Measurements from ENCODE around the gene ACSM4. TPM values are rescaled to one million over a fixed set of nuclear protein-coding genes. Genes with fewer than 3 reads are reported as not detected.

ACSM4 gene
- total and polyA plus RNA-seq, 2 of the 13 experiments (the other 11 are each of a cell fraction or from before 2014, with no cell fraction given) = not detected

DNA sequence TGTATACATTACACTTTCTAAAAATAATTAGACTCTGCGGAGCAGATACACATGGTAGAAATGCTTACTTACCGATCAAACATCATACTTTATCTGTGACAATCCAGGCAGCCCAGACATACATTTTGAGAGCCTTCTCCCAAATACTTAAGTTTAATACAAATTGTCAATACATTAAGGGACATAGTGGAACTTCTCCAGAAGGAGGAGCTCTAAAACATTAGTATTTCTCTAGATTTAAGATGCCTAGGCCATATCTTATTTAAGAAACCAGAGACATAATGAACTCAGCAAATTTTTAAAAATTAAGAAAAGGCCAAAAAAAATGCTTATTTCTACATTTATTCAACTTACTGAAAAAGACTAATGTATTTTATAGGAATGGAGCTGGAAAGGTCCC is 16.1 kb downstream of the ACSM4 start (continued):
- TF ChIP-seq, protein P1, sequence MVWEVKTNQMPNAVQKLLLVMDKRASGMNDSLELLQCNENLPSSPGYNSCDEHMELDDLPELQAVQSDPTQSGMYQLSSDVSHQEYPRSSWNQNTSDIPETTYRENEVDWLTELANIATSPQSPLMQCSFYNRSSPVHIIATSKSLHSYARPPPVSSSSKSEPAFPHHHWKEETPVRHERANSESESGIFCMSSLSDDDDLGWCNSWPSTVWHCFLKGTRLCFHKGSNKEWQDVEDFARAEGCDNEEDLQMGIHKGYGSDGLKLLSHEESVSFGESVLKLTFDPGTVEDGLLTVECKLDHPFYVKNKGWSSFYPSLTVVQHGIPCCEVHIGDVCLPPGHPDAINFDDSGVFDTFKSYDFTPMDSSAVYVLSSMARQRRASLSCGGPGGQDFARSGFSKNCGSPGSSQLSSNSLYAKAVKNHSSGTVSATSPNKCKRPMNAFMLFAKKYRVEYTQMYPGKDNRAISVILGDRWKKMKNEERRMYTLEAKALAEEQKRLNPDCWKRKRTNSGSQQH (CRISPR knock-in tag; IDR thresholded peaks at IDR 0.05; ENCODE audit: low read depth) = no peak
- no peak for TF ChIP-seq ZNF10 (CRISPR knock-in tag; IDR thresholded peaks at IDR 0.05; ENCODE audit: borderline replicate concordance, low read depth)
- no peak for TF ChIP-seq TSC22D2 (CRISPR knock-in tag; IDR thresholded peaks at IDR 0.05; ENCODE audit: borderline replicate concordance)
- TF ChIP-seq ZNF75D (CRISPR knock-in tag; IDR thresholded peaks at IDR 0.05; ENCODE audit: borderline replicate concordance) = no peak
- TF ChIP-seq NCOA5 (CRISPR knock-in tag; IDR thresholded peaks at IDR 0.05) = no peak

DNA sequence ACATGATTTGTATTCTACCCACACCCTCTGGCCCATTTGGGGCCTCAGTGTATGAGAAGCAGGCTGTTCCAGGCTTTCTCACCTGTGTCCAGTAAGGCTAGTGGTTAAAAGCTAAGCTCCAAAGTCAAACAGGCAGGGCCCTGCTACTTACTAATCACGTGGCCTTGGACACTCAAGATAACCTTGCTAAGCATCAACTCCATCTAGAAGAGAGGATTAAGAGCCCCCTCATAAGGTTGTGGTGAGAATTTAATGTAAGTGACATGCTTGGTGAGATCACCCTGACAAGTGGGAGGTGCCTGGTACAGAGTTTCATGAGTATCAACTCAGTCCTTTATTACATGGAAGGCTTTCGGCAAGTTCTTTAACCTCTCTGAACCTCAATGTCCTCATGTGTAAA is 17.8 kb downstream of the ACSM4 start:
- intact Hi-C loops (cut with micrococcal nuclease; ENCODE audit: unreplicated experiment) = no loop called here
- Histone ChIP-seq H3K27ac (ENCODE audit: extremely low read length, insufficient read depth, low read length) (no peak overlapping the region), H3K4me2 (ENCODE audit: low read depth, low read length) (no peak overlapping the region), H3K9ac (ENCODE audit: insufficient read depth, low read depth, low read length) (no peak overlapping the region), H4K20me1 (ENCODE audit: insufficient read depth, low read length) (no peaks in the 10 kb centered on the region), H3K9me3 (ENCODE audit: low read length) (no peaks in the 10 kb centered on the region), H3K27me3 (ENCODE audit: control insufficient read depth in 1 of 2, insufficient read depth in 2 of 2, low read length in 2 of 2) (no peaks in the 10 kb centered on the region; a peak in 1 of 5 replicates), H3K36me3 (replicated peaks in 1 of 2; ENCODE audit: control insufficient read depth in 1 of 2, insufficient read depth in 2 of 2, low read length in 2 of 2) (no peaks in the 10 kb centered on the region), H3K4me3 (replicated peaks in 1 of 3; ENCODE audit: insufficient read depth in 1 of 3, low read depth in 2 of 3, low read length in 3 of 3) (no peak overlapping the region), H2AFZ (ENCODE audit: low read length) (no peak overlapping the region), H3K4me1 (ENCODE audit: insufficient read depth, low read length) (no peaks in the 10 kb centered on the region), H3K79me2 (ENCODE audit: insufficient read depth, low read length) (no peaks in the 10 kb centered on the region)
- no peak for FAIRE-seq
- ATAC-seq = no peak
- POLR2A ChIA-PET = no interaction called here
- WGBS (ENCODE audit: low lambda C conversion rate) = 10% methylated on average over 2 of the region's 2 CpGs
- in situ Hi-C loops (cut with HindIII; ENCODE audit: extremely low pct_ligation_motif_present, low pct_unique_long_range_greater_than_20kb) = no loop called here
- DNase-seq (ENCODE audit: low spot score) = no peak
- CTCF ChIA-PET (ENCODE audit: low intra/inter-chr PET ratio, low total read pairs) = no interaction called here
- TF ChIP-seq ZFY (CRISPR knock-in tag; IDR thresholded peaks at IDR 0.05) = no peak
- TF ChIP-seq GZF1 (CRISPR knock-in tag; IDR thresholded peaks at IDR 0.05) = no peak
- TF ChIP-seq, protein P2, sequence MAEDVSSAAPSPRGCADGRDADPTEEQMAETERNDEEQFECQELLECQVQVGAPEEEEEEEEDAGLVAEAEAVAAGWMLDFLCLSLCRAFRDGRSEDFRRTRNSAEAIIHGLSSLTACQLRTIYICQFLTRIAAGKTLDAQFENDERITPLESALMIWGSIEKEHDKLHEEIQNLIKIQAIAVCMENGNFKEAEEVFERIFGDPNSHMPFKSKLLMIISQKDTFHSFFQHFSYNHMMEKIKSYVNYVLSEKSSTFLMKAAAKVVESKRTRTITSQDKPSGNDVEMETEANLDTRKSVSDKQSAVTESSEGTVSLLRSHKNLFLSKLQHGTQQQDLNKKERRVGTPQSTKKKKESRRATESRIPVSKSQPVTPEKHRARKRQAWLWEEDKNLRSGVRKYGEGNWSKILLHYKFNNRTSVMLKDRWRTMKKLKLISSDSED (CRISPR knock-in tag; IDR thresholded peaks at IDR 0.05) = no peak
- BruUV-seq (replicated peaks) = no TSS peak

Data from HepG2 (cell line).